ENCODE data around the gene PCSK7. TPM values are rescaled to one million over a fixed set of nuclear protein-coding genes. Genes with fewer than 3 reads are reported as not detected.
"Not testable (repeated sequence)": the region's sequence is repeated elsewhere in the genome, so short reads cannot be mapped to it uniquely, and the experiment has no call there.

PCSK7 gene
- total RNA-seq, 5 donors from 2014 or later (not counting 1 experiment from before 2014, with no cell fraction given): 300 to 368 (median 336) TPM

GRCh38 chr11:117271208-117271607 lies 39.3 kb upstream of the PCSK7 start:
- Mint-ChIP-seq H3K27ac (no peak overlapping the region), H3K36me3 (peaks cover 57% of the 10 kb centered on the region), H3K9me3 (peaks cover 0 to 4% (median 0%) of the 10 kb centered on the region in 3 donors), H3K27me3 (no peaks in the 10 kb centered on the region), H3K4me3 (no peak overlapping the region), H3K4me1 (peaks cover 14 to 21% (median 17%) of the 10 kb centered on the region in 3 donors)
- ChIA-PET CTCF (interaction anchor here in 1 of 2 donors (0.6 kb wide), 1 partner anchor 8 kb away, joined by 5 read pairs; no protein-coding TSS in a partner anchor), POLR2A (no interaction called here)
- H3K27ac ChIP-seq (ENCODE audit: low read length): no peak overlapping the region
- DNase-seq (no peak), ATAC-seq (replicated peaks in 1 of 4) (no peak)
- no peaks in the 10 kb centered on the region for H3K9me3 ChIP-seq
- peaks cover 0 to 6% of the 10 kb centered on the region in 2 donors for H3K36me3 ChIP-seq (ENCODE audit: control insufficient read depth in 2 of 2, extremely low read depth in 1 of 2, insufficient read depth in 1 of 2, low read length in 1 of 2)
- H3K27me3 ChIP-seq (replicated peaks in 1 of 2; ENCODE audit: control insufficient read depth in 2 of 2, extremely low read depth in 1 of 2, insufficient read depth in 2 of 2, low read length in 1 of 2): no peaks in the 10 kb centered on the region
- WGBS (ENCODE audit: insufficient coverage): 95% methylated on average over 2 of the region's 4 CpGs
- peaks cover 0 to 5% of the 10 kb centered on the region in 2 experiments for H3K4me1 ChIP-seq (ENCODE audit: control insufficient read depth in 1 of 2, extremely low read depth in 1 of 2, insufficient read depth in 2 of 2, low read length in 2 of 2)
- no peak overlapping the region for H3K4me3 ChIP-seq (ENCODE audit: control insufficient read depth in 1 of 2, extremely low read depth in 1 of 2, low read length in 1 of 2)

- Mint-ChIP-seq H3K27ac (no peak overlapping the region), H3K27me3 (no peaks in the 10 kb centered on the region)
- CTCF ChIA-PET: interaction anchor here in 1 of 2 donors (0.7 kb wide), 1 partner anchor 270 kb away, joined by 7 read pairs; no protein-coding TSS in a partner anchor
Observed at GRCh38 chr11:117269856-117270255, 38.0 kb upstream of the PCSK7 start.

GRCh38 chr11:117265745-117266144 lies 33.9 kb upstream of the PCSK7 start:
- WGBS (ENCODE audit: insufficient coverage): no CpG with 5 or more reads among the region's 2 CpGs
- Histone ChIP-seq H3K36me3 (ENCODE audit: control insufficient read depth in 2 of 2, extremely low read depth in 1 of 2, insufficient read depth in 1 of 2, low read length in 1 of 2) (peaks cover 2 to 5% of the 10 kb centered on the region in 2 donors), H3K4me1 (ENCODE audit: control insufficient read depth in 1 of 2, extremely low read depth in 1 of 2, insufficient read depth in 2 of 2, low read length in 2 of 2) (no peaks in the 10 kb centered on the region), H3K27ac (ENCODE audit: low read length) (no peak overlapping the region), H3K9me3 (no peaks in the 10 kb centered on the region), H3K27me3 (replicated peaks in 1 of 2; ENCODE audit: control insufficient read depth in 2 of 2, extremely low read depth in 1 of 2, insufficient read depth in 2 of 2, low read length in 1 of 2) (no peaks in the 10 kb centered on the region), H3K4me3 (ENCODE audit: control insufficient read depth in 1 of 2, extremely low read depth in 1 of 2, low read length in 1 of 2) (no peak overlapping the region)
- H3K4me3 Mint-ChIP-seq: no peak overlapping the region
- no peaks in the 10 kb centered on the region for H3K9me3 Mint-ChIP-seq
- no peaks in the 10 kb centered on the region for H3K4me1 Mint-ChIP-seq
- H3K27me3 Mint-ChIP-seq: no peaks in the 10 kb centered on the region
- CTCF ChIA-PET: no interaction called here
- DNase-seq: no peak
- H3K36me3 Mint-ChIP-seq: peaks cover 40% of the 10 kb centered on the region
- no peak for ATAC-seq (replicated peaks in 1 of 4)
- POLR2A ChIA-PET: no interaction called here
- no peak overlapping the region for H3K27ac Mint-ChIP-seq

More at GRCh38 chr11:117269856-117270255, 38.0 kb upstream of the PCSK7 start:
- Histone ChIP-seq H3K9me3 (no peaks in the 10 kb centered on the region), H3K36me3 (ENCODE audit: control insufficient read depth in 2 of 2, extremely low read depth in 1 of 2, insufficient read depth in 1 of 2, low read length in 1 of 2) (peaks cover 0 to 3% of the 10 kb centered on the region in 2 donors), H3K27me3 (replicated peaks in 1 of 2; ENCODE audit: control insufficient read depth in 2 of 2, extremely low read depth in 1 of 2, insufficient read depth in 2 of 2, low read length in 1 of 2) (no peaks in the 10 kb centered on the region), H3K27ac (ENCODE audit: low read length) (no peak overlapping the region), H3K4me3 (ENCODE audit: control insufficient read depth in 1 of 2, extremely low read depth in 1 of 2, low read length in 1 of 2) (no peak overlapping the region), H3K4me1 (ENCODE audit: control insufficient read depth in 1 of 2, extremely low read depth in 1 of 2, insufficient read depth in 2 of 2, low read length in 2 of 2) (peaks cover 0 to 5% of the 10 kb centered on the region in 2 experiments)
- Mint-ChIP-seq H3K9me3 (peaks cover 0 to 4% (median 0%) of the 10 kb centered on the region in 3 donors), H3K36me3 (peaks cover 54% of the 10 kb centered on the region), H3K4me1 (peaks cover 3 to 7% (median 7%) of the 10 kb centered on the region in 3 donors), H3K4me3 (no peak overlapping the region)
- no CpG with 5 or more reads among the region's 2 CpGs for WGBS (ENCODE audit: insufficient coverage)
- no peak for DNase-seq
- POLR2A ChIA-PET: no interaction called here
- no peak for ATAC-seq (replicated peaks in 1 of 4)

GRCh38 chr11:117264624-117265323 lies 32.9 kb upstream of the PCSK7 start:
- POLR2A ChIA-PET; H3K9me3 Mint-ChIP-seq; H3K27ac Mint-ChIP-seq; H3K27ac ChIP-seq (ENCODE audit: low read length); ATAC-seq (replicated peaks in 1 of 4); H3K4me1 Mint-ChIP-seq; H3K4me1 ChIP-seq (ENCODE audit: control insufficient read depth in 1 of 2, extremely low read depth in 1 of 2, insufficient read depth in 2 of 2, low read length in 2 of 2); H3K27me3 ChIP-seq (replicated peaks in 1 of 2; ENCODE audit: control insufficient read depth in 2 of 2, extremely low read depth in 1 of 2, insufficient read depth in 2 of 2, low read length in 1 of 2); H3K27me3 Mint-ChIP-seq; H3K9me3 ChIP-seq; DNase-seq; H3K4me3 ChIP-seq (ENCODE audit: control insufficient read depth in 1 of 2, extremely low read depth in 1 of 2, low read length in 1 of 2); H3K4me3 Mint-ChIP-seq; H3K36me3 ChIP-seq (ENCODE audit: control insufficient read depth in 2 of 2, extremely low read depth in 1 of 2, insufficient read depth in 1 of 2, low read length in 1 of 2): not testable (repeated sequence)
- CTCF ChIA-PET: interaction anchor here in 1 of 2 donors (0.6 kb wide), 1 partner anchor 347 kb away, joined by 3 read pairs; no protein-coding TSS in a partner anchor
- peaks cover 41% of the 10 kb centered on the region for H3K36me3 Mint-ChIP-seq
- WGBS (ENCODE audit: insufficient coverage): 87% methylated on average over 3 of the region's 7 CpGs

- ChIA-PET CTCF (no interaction called here), POLR2A (no interaction called here)
- no CpG with 5 or more reads among the region's 1 CpG for WGBS (ENCODE audit: insufficient coverage)
- ATAC-seq (replicated peaks in 1 of 4): no peak
- H3K9me3 Mint-ChIP-seq: no peaks in the 10 kb centered on the region
- Histone ChIP-seq H3K4me3 (ENCODE audit: control insufficient read depth in 1 of 2, extremely low read depth in 1 of 2, low read length in 1 of 2) (no peak overlapping the region), H3K27ac (ENCODE audit: low read length) (no peak overlapping the region), H3K9me3 (no peaks in the 10 kb centered on the region), H3K4me1 (ENCODE audit: control insufficient read depth in 1 of 2, extremely low read depth in 1 of 2, insufficient read depth in 2 of 2, low read length in 2 of 2) (no peaks in the 10 kb centered on the region), H3K27me3 (replicated peaks in 1 of 2; ENCODE audit: control insufficient read depth in 2 of 2, extremely low read depth in 1 of 2, insufficient read depth in 2 of 2, low read length in 1 of 2) (no peaks in the 10 kb centered on the region), H3K36me3 (ENCODE audit: control insufficient read depth in 2 of 2, extremely low read depth in 1 of 2, insufficient read depth in 1 of 2, low read length in 1 of 2) (peaks cover 2 to 5% of the 10 kb centered on the region in 2 donors)
- DNase-seq: no peak
- peaks cover 0 to 2% (median 0%) of the 10 kb centered on the region in 3 donors for H3K4me1 Mint-ChIP-seq
- no peak overlapping the region for H3K27ac Mint-ChIP-seq
- H3K27me3 Mint-ChIP-seq: no peaks in the 10 kb centered on the region
- H3K4me3 Mint-ChIP-seq: no peak overlapping the region
- peaks cover 37% of the 10 kb centered on the region for H3K36me3 Mint-ChIP-seq
Observed at GRCh38 chr11:117259417-117259816, 27.5 kb upstream of the PCSK7 start.

- POLR2A ChIA-PET: no interaction called here
- WGBS (ENCODE audit: insufficient coverage): no CpG with 5 or more reads among the region's 2 CpGs
Observed at GRCh38 chr11:117258576-117258975, 26.7 kb upstream of the PCSK7 start.

More at GRCh38 chr11:117258576-117258975, 26.7 kb upstream of the PCSK7 start:
- Mint-ChIP-seq H3K4me1 (peaks cover 0 to 2% (median 0%) of the 10 kb centered on the region in 3 donors), H3K36me3 (peaks cover 40% of the 10 kb centered on the region), H3K9me3 (no peaks in the 10 kb centered on the region), H3K27me3 (no peaks in the 10 kb centered on the region), H3K27ac (no peak overlapping the region), H3K4me3 (no peak overlapping the region)
- CTCF ChIA-PET: no interaction called here
- H3K9me3 ChIP-seq: no peaks in the 10 kb centered on the region
- DNase-seq: no peak
- no peaks in the 10 kb centered on the region for H3K4me1 ChIP-seq (ENCODE audit: control insufficient read depth in 1 of 2, extremely low read depth in 1 of 2, insufficient read depth in 2 of 2, low read length in 2 of 2)
- ATAC-seq (replicated peaks in 1 of 4): no peak
- H3K27ac ChIP-seq (ENCODE audit: low read length): no peak overlapping the region
- no peaks in the 10 kb centered on the region for H3K27me3 ChIP-seq (replicated peaks in 1 of 2; ENCODE audit: control insufficient read depth in 2 of 2, extremely low read depth in 1 of 2, insufficient read depth in 2 of 2, low read length in 1 of 2)
- H3K4me3 ChIP-seq (ENCODE audit: control insufficient read depth in 1 of 2, extremely low read depth in 1 of 2, low read length in 1 of 2): no peak overlapping the region
- peaks cover under 1 to 3% of the 10 kb centered on the region in 2 donors for H3K36me3 ChIP-seq (ENCODE audit: control insufficient read depth in 2 of 2, extremely low read depth in 1 of 2, insufficient read depth in 1 of 2, low read length in 1 of 2)
